Epithelial cell of alveolus of lung (primary cell): ENCODE measurements around the gene GLP1R. TPM values are rescaled to one million over a fixed set of nuclear protein-coding genes. Genes with fewer than 3 reads are reported as not detected.

Source experiments
- total RNA-seq: library from RNA; depleted of rRNA; stranded (reverse); fragments of >200 nt; gene quantifications from 2 replicates; pipeline ENCODE4 v1.2.1, GENCODE V29; 2015

GLP1R gene
- total RNA-seq, result not detected in 2 replicates

DNA sequence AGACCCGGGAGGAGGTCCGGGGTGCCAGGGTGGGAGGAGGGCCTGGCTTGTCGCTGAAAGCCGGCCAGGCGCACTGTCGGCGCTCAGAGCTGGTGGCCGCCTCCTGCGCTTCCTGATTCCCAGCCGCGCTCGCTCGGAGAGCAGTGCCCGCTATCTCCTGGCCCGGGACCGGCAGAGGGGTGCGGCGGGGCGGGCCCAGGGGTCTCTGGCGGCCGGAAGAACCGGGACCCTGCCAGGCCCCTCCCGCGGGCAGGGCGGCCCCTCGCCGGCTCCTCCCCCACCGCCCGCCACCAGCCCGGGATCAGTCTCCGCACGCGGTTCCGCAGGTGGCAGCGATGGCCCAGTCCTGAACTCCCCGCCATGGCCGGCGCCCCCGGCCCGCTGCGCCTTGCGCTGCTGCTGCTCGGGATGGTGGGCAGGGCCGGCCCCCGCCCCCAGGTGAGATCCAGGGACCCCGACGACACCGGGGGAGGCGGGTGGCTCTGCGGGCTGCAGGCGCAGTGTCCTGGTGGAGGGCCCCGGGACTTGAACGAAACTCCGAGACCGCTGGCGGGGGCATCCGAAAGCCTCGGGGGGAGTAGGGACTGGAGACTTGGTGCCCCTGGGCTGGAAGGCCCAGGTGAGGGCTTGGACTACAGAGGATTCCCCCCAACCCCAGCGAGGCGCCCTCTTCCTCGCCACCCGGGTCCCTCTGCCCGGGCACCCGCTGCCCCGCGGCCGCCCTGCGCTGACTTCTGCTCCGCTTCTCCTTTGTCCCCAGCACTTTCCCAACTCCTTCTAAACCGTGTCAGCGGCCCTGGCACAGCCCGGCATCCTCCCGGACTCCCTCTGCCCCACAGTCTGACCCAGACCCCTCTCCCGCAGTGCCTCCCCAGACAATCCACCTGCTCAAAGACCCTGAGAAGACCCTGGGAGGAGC lies at the start of gene GLP1R:
TSS of gene GLP1R (plus strand) at position 301 of the 919 bp plus-strand sequence. CDS start at position 361, 60 bp downstream.

GRCh38 chr6:39114704-39115599 lies 66.4 kb downstream of the GLP1R start, which contains the start of gene SAYSD1:
SAYSD1 (minus strand) TSS chr6:39115186; CDS start chr6:39115089, 97 bp downstream.

Other genes starting within 250 kb of the GLP1R start
- gene SAYSD1, start 66.4 kb downstream of the GLP1R start, total RNA-seq, result 9.4 and 13.4 TPM in 2 replicates
- 0.13 TPM in 1 of 2 replicates, not detected in the other for gene KCNK5, start 180.7 kb downstream of the GLP1R start, total RNA-seq